ENCODE measurements around the gene RHOB. TPM values are rescaled to one million over a fixed set of nuclear protein-coding genes. Genes with fewer than 3 reads are reported as not detected.

The RHOB gene
- total RNA-seq, 1 donor = 161 TPM

GRCh38 chr2:20424300-20425290 lies 22.3 kb upstream of the RHOB start:
- Histone ChIP-seq H3K79me2 (ENCODE audit: insufficient read depth, low read length) (no peaks in the 10 kb centered on the region), H3K27me3 (ENCODE audit: insufficient read depth, low read length) (no peaks in the 10 kb centered on the region), H4K20me1 (ENCODE audit: insufficient read depth, low read length) (peaks cover 5% of the 10 kb centered on the region), H3K4me3 (ENCODE audit: insufficient read depth, low read length) (peak overlapping the region; percentile 19), H3K4me2 (ENCODE audit: insufficient read depth, low read length) (peak overlapping the region; percentile 42), H3K27ac (ENCODE audit: low read depth, low read length) (peak overlapping the region; percentile 46), H3K4me1 (ENCODE audit: insufficient read depth, low read length) (peaks cover 33% of the 10 kb centered on the region), H3K36me3 (ENCODE audit: insufficient read depth, low read length) (no peaks in the 10 kb centered on the region), H3K9me3 (ENCODE audit: low read depth, low read length) (no peaks in the 10 kb centered on the region), H2AFZ (ENCODE audit: low read length) (peak overlapping the region; percentile 65)
- peak; percentile 78 for DNase-seq (ENCODE audit: insufficient read length, low spot score, missing footprints)
- TF ChIP-seq CTCF (IDR thresholded peaks at IDR 0.05; ENCODE audit: extremely low read depth, low read depth, low read length) = no peak

- peak; percentile 86 for DNase-seq (ENCODE audit: insufficient read length, low spot score, missing footprints)
- Histone ChIP-seq H3K4me1 (ENCODE audit: insufficient read depth, low read length) (peaks cover 33% of the 10 kb centered on the region), H3K79me2 (ENCODE audit: insufficient read depth, low read length) (no peaks in the 10 kb centered on the region), H3K27ac (ENCODE audit: low read depth, low read length) (peak overlapping the region; percentile 46), H3K9me3 (ENCODE audit: low read depth, low read length) (no peaks in the 10 kb centered on the region), H3K4me2 (ENCODE audit: insufficient read depth, low read length) (peak overlapping the region; percentile 42), H2AFZ (ENCODE audit: low read length) (no peak overlapping the region), H3K27me3 (ENCODE audit: insufficient read depth, low read length) (no peaks in the 10 kb centered on the region), H3K36me3 (ENCODE audit: insufficient read depth, low read length) (no peaks in the 10 kb centered on the region), H3K4me3 (ENCODE audit: insufficient read depth, low read length) (no peak overlapping the region), H4K20me1 (ENCODE audit: insufficient read depth, low read length) (peaks cover 5% of the 10 kb centered on the region)
- TF ChIP-seq CTCF (IDR thresholded peaks at IDR 0.05; ENCODE audit: extremely low read depth, low read depth, low read length) = no peak
These were observed 21.4 kb upstream of the RHOB start for GRCh38 chr2:20425371-20425881.

GRCh38 chr2:20425884-20426283 lies 21.0 kb upstream of the RHOB start:
- no peak overlapping the region for H3K4me3 ChIP-seq (ENCODE audit: insufficient read depth, low read length)
- TF ChIP-seq CTCF (IDR thresholded peaks at IDR 0.05; ENCODE audit: extremely low read depth, low read depth, low read length) = no peak
- no peaks in the 10 kb centered on the region for H3K27me3 ChIP-seq (ENCODE audit: insufficient read depth, low read length)
- H3K9me3 ChIP-seq (ENCODE audit: low read depth, low read length) = no peaks in the 10 kb centered on the region
- H4K20me1 ChIP-seq (ENCODE audit: insufficient read depth, low read length) = peaks cover 5% of the 10 kb centered on the region
- no peak overlapping the region for H2AFZ ChIP-seq (ENCODE audit: low read length)
- no peaks in the 10 kb centered on the region for H3K36me3 ChIP-seq (ENCODE audit: insufficient read depth, low read length)
- no peak for DNase-seq (ENCODE audit: insufficient read length, low spot score, missing footprints)
- no peak overlapping the region for H3K27ac ChIP-seq (ENCODE audit: low read depth, low read length)
- H3K4me1 ChIP-seq (ENCODE audit: insufficient read depth, low read length) = peaks cover 35% of the 10 kb centered on the region
- H3K4me2 ChIP-seq (ENCODE audit: insufficient read depth, low read length) = no peak overlapping the region
- H3K79me2 ChIP-seq (ENCODE audit: insufficient read depth, low read length) = no peaks in the 10 kb centered on the region

GRCh38 chr2:20427931-20428526 lies 18.8 kb upstream of the RHOB start:
- H3K27ac ChIP-seq (ENCODE audit: low read depth, low read length) = no peak overlapping the region
- no peak overlapping the region for H3K4me2 ChIP-seq (ENCODE audit: insufficient read depth, low read length)
- no peak for TF ChIP-seq CTCF (IDR thresholded peaks at IDR 0.05; ENCODE audit: extremely low read depth, low read depth, low read length)

More at GRCh38 chr2:20427931-20428526, 18.8 kb upstream of the RHOB start:
- no peak for DNase-seq (ENCODE audit: insufficient read length, low spot score, missing footprints)
- H3K27me3 ChIP-seq (ENCODE audit: insufficient read depth, low read length) = peaks cover 8% of the 10 kb centered on the region
- peaks cover 5% of the 10 kb centered on the region for H4K20me1 ChIP-seq (ENCODE audit: insufficient read depth, low read length)
- no peaks in the 10 kb centered on the region for H3K36me3 ChIP-seq (ENCODE audit: insufficient read depth, low read length)
- H3K4me1 ChIP-seq (ENCODE audit: insufficient read depth, low read length) = peaks cover 23% of the 10 kb centered on the region
- H3K9me3 ChIP-seq (ENCODE audit: low read depth, low read length) = no peaks in the 10 kb centered on the region
- no peak overlapping the region for H3K4me3 ChIP-seq (ENCODE audit: insufficient read depth, low read length)
- H2AFZ ChIP-seq (ENCODE audit: low read length) = no peak overlapping the region
- no peaks in the 10 kb centered on the region for H3K79me2 ChIP-seq (ENCODE audit: insufficient read depth, low read length)
